Measurements from ENCODE around the gene LSM3.

- TF ChIP-seq CTCF (IDR thresholded peaks at IDR 0.05): no peak
- no peak for TF ChIP-seq POLR2A (IDR thresholded peaks at IDR 0.05)
- TF ChIP-seq EP300 (IDR thresholded peaks at IDR 0.05): no peak
These were observed 44.7 kb upstream of the LSM3 start for GRCh38 chr3:14133876-14134275.
